Stimulated activated CD4-positive, alpha-beta T cell treated with anti-CD3 and anti-CD28 coated beads, Interleukin-4, amount 100 ng/mL, for 24 hours (primary cell): ENCODE measurements around the gene CD7.

Experiments
- DNase-seq: peaks from one replicate; pipeline ENCODE4 v3.0.0-alpha.2; 2020

Gene CD7

GRCh38 chr17:82346342-82347300 is 29.2 kb upstream of the CD7 start:
- no peak for DNase-seq

- DNase-seq: no peak
These were observed 28.0 kb upstream of the CD7 start for GRCh38 chr17:82345151-82345976.

- DNase-seq: no peak
These were observed 26.9 kb upstream of the CD7 start for GRCh38 chr17:82344175-82344907.

GRCh38 chr17:82343560-82343959 is 26.2 kb upstream of the CD7 start:
- DNase-seq: no peak

- no peak for DNase-seq
These were observed 25.1 kb upstream of the CD7 start for GRCh38 chr17:82342361-82343079.

- DNase-seq: no peak
These were observed 22.5 kb upstream of the CD7 start for GRCh38 chr17:82339634-82340580.

GRCh38 chr17:82338858-82339633 is 21.6 kb upstream of the CD7 start:
- no peak for DNase-seq

- DNase-seq: no peak
These were observed 17.4 kb upstream of the CD7 start for GRCh38 chr17:82334622-82335394.

- no peak for DNase-seq
These were observed 16.8 kb upstream of the CD7 start for GRCh38 chr17:82334204-82334621.

GRCh38 chr17:82333279-82334171 is 16.1 kb upstream of the CD7 start, which contains the start of gene SECTM1:
TSS of gene SECTM1 (minus strand) at chr17:82333766. CDS start at chr17:82327240, 6,526 bp downstream.
- DNase-seq: no peak

- DNase-seq: no peak
These were observed 15.4 kb upstream of the CD7 start for GRCh38 chr17:82332669-82333278.

- DNase-seq: no peak
These were observed 14.0 kb upstream of the CD7 start for GRCh38 chr17:82331345-82331939.

GRCh38 chr17:82330322-82331239 is 13.2 kb upstream of the CD7 start:
- no peak for DNase-seq

- no peak for DNase-seq
These were observed 12.4 kb upstream of the CD7 start for GRCh38 chr17:82329683-82330321.

GRCh38 chr17:82328994-82329507 is 11.6 kb upstream of the CD7 start:
- no peak for DNase-seq
